Mesenchymal stem cell (in vitro differentiated cells and primary cell): ENCODE measurements around the gene SKOR1.

Experiments used
- DNase-seq: peaks from one replicate; pipeline ENCODE4 v3.0.0-alpha.2; 2013
- H2AFZ ChIP-seq: one replicate; pipeline ENCODE4 v1.6.1; 2013; ENCODE audit warnings: low read depth, mild to moderate bottlenecking, control low read depth, inconsistent platforms, low read length, moderate library complexity
- H2AK5ac ChIP-seq: 2 replicates; pipeline ENCODE4 v1.6.1; 2013; ENCODE audit warnings: low read length, moderate library complexity, mild to moderate bottlenecking, inconsistent platforms; ENCODE audit not compliant: severe bottlenecking
- H2BK120ac ChIP-seq: one replicate; pipeline ENCODE4 v1.6.1; 2013; ENCODE audit warnings: low read depth, mild to moderate bottlenecking, inconsistent platforms, low read length, moderate library complexity
- H2BK12ac ChIP-seq, 2 experiments: one replicate each; pipeline ENCODE4 v1.6.1; 2013; ENCODE audit warnings: inconsistent platforms in 2 of 2, low read length in 2 of 2, mild to moderate bottlenecking in 2 of 2, moderate library complexity in 2 of 2, control low read depth in 1 of 2
- H2BK15ac ChIP-seq: one replicate; pipeline ENCODE4 v1.6.1; 2013; ENCODE audit warnings: mild to moderate bottlenecking, low read depth, inconsistent platforms; ENCODE audit not compliant: poor library complexity, severe bottlenecking
- H2BK5ac ChIP-seq: 2 replicates; pipeline ENCODE4 v1.6.1; 2013; ENCODE audit warnings: low read depth, mild to moderate bottlenecking, low read length, control low read depth, inconsistent platforms; ENCODE audit not compliant: poor library complexity, severe bottlenecking
- H3K14ac ChIP-seq, 2 experiments: one replicate each; pipeline ENCODE4 v1.6.1; 2013; ENCODE audit warnings: inconsistent platforms in 2 of 2, low read length in 2 of 2, control low read depth in 1 of 2, mild to moderate bottlenecking in 1 of 2, moderate library complexity in 1 of 2
- H3K18ac ChIP-seq, 2 experiments: one replicate each; pipeline ENCODE4 v1.6.1; 2013; ENCODE audit warnings: inconsistent platforms in 2 of 2, low read length in 2 of 2, control low read depth in 1 of 2, low read depth in 1 of 2, mild to moderate bottlenecking in 1 of 2
- H3K23ac ChIP-seq, 2 experiments: one replicate each; pipeline ENCODE4 v1.6.1; 2013; ENCODE audit warnings: inconsistent platforms in 2 of 2, low read length in 2 of 2, mild to moderate bottlenecking in 2 of 2, moderate library complexity in 2 of 2, control low read depth in 1 of 2
- H3K27ac ChIP-seq: 2 replicates; pipeline ENCODE4 v1.5.1; 2013; ENCODE audit warnings: mild to moderate bottlenecking, moderate library complexity, low read length, control low read depth, inconsistent platforms; ENCODE audit not compliant: poor library complexity, severe bottlenecking
- H3K27me3 ChIP-seq, 2 experiments: 2 replicates each; pipeline versions ENCODE4 v1.6.1 to v1.7.0; 2013; ENCODE audit warnings: low read length in 2 of 2, mild to moderate bottlenecking in 2 of 2, moderate library complexity in 2 of 2, control low read depth in 1 of 2, inconsistent platforms in 1 of 2; ENCODE audit not compliant: control insufficient read depth in 1 of 2, insufficient read depth in 1 of 2
- H3K36me3 ChIP-seq, 2 experiments: 2 replicates each; pipeline versions ENCODE4 v1.6.1 to v1.7.0; 2013; ENCODE audit warnings: low read length in 2 of 2, control low read depth in 1 of 2, inconsistent platforms in 1 of 2, low read depth in 1 of 2, mild to moderate bottlenecking in 1 of 2; ENCODE audit not compliant: insufficient read depth in 2 of 2, control insufficient read depth in 1 of 2
- H3K4ac ChIP-seq, 2 experiments: one replicate each; pipeline ENCODE4 v1.6.1; 2013; ENCODE audit warnings: inconsistent platforms in 2 of 2, low read length in 2 of 2, mild to moderate bottlenecking in 2 of 2, moderate library complexity in 2 of 2, control low read depth in 1 of 2, low read depth in 1 of 2
- H3K4me1 ChIP-seq: 2 replicates; pipeline ENCODE4 v1.6.1; 2013; ENCODE audit warnings: low read depth, low read length, control low read depth; ENCODE audit not compliant: control insufficient read depth, insufficient read depth
- H3K4me2 ChIP-seq: 2 replicates; pipeline ENCODE4 v1.6.1; 2013; ENCODE audit warnings: low read length, mild to moderate bottlenecking, inconsistent platforms; ENCODE audit not compliant: poor library complexity, severe bottlenecking
- H3K4me3 ChIP-seq, 2 experiments: 2 replicates each; pipeline versions ENCODE4 v1.5.1 to v1.7.0; 2013; ENCODE audit warnings: low read length in 2 of 2, mild to moderate bottlenecking in 2 of 2, control low read depth in 1 of 2, low read depth in 1 of 2; ENCODE audit not compliant: insufficient read depth in 1 of 2
- H3K79me1 ChIP-seq: replicated peaks from 2 replicates; pipeline ENCODE4 v1.6.1; 2013; ENCODE audit warnings: mild to moderate bottlenecking, control low read depth, low read length, inconsistent platforms; ENCODE audit not compliant: poor library complexity, severe bottlenecking
- H3K9ac ChIP-seq: 2 replicates; pipeline ENCODE4 v1.7.0; 2013; ENCODE audit warnings: mild to moderate bottlenecking, low read length, moderate library complexity
- H3K9me3 ChIP-seq: 2 replicates; pipeline ENCODE4 v1.7.0; 2013; ENCODE audit warnings: mild to moderate bottlenecking, low read length; ENCODE audit not compliant: control insufficient read depth
- H4K8ac ChIP-seq: one replicate; pipeline ENCODE4 v1.6.1; 2013; ENCODE audit warnings: inconsistent platforms, mild to moderate bottlenecking, low read length, moderate library complexity
- H4K91ac ChIP-seq: one replicate; pipeline ENCODE4 v1.6.1; 2013; ENCODE audit warnings: mild to moderate bottlenecking, low read length, inconsistent platforms
- WGBS: methylation state at CpG from one replicate; pipeline ENCODE4 v1.1.7; 2013; ENCODE audit warnings: mixed read lengths; 5-methylcytosine and 5-hydroxymethylcytosine counted together

Gene SKOR1

DNA sequence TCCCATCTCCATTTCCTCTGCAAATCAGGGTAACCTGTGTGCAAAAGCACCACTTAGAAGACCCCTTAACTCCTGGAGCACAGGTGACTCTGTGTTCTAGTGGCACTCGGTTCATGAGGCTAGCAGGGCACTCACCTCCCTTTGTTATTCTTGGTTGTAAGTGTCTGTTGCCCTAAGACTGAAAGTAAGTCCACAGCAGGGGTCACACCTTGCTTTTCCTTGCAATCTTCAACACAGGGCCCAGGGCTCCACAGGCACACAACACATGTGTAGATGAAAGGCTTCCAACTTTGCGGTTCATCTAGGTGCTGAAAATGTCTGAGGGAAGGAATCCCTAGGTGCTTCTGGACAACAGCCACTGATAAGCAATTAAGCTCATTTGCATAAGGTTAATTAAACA is 11.6 kb downstream of the SKOR1 start:
- H3K4me3 ChIP-seq: no peak overlapping the region
- no peak overlapping the region for H3K4me2 ChIP-seq
- peaks cover 3% of the 10 kb centered on the region for H3K79me1 ChIP-seq
- 33% methylated on average over 1 of the region's 2 CpGs for WGBS
- DNase-seq: no peak
- H2AK5ac ChIP-seq: peak overlapping the region; percentile 68
- no peak overlapping the region for H3K4ac ChIP-seq
- no peak overlapping the region for H2BK120ac ChIP-seq
- H3K14ac ChIP-seq: no peak overlapping the region
- no peak overlapping the region for H2BK15ac ChIP-seq
- no peaks in the 10 kb centered on the region for H3K36me3 ChIP-seq
- peak overlapping the region in 1 of 2 experiments; percentile 44 for H2BK12ac ChIP-seq
- H2AFZ ChIP-seq: no peak overlapping the region
- no peak overlapping the region for H3K9ac ChIP-seq
- no peak overlapping the region for H4K91ac ChIP-seq
- H4K8ac ChIP-seq: no peak overlapping the region
- H3K18ac ChIP-seq: no peak overlapping the region
- no peak overlapping the region for H3K27ac ChIP-seq
- no peak overlapping the region for H2BK5ac ChIP-seq
- no peaks in the 10 kb centered on the region for H3K9me3 ChIP-seq
- peaks cover 29% of the 10 kb centered on the region for H3K4me1 ChIP-seq
- no peak overlapping the region for H3K23ac ChIP-seq
- H3K27me3 ChIP-seq: peaks cover 51 to 57% of the 10 kb centered on the region in 2 experiments

DNA sequence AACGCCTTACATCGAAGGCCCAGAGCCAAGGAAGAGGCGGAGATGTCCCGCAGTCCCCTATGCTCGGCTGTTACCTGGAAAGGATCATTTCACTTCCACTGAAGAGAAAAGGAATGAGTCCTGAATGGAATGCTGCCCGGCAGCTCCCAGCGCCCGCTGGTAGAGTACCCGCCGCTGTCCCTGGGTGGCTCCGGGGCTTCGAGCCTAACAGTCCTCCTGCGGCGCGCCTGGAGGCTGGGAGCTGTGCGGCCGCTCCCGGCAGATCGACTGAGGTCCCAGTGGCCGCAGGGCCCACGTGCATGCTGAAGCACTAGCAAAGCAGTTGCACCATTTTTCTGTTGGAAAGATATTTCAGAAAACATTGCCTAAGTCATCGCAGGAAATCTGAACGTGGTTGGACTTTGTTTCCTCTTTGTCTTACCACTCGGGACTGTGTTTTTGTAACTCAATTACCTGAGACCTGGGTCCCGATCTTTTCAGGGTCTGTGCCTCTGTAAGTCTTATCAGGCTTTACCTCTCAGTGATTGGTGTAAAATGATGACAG is 13.6 kb downstream of the SKOR1 start:
- Histone ChIP-seq H3K4me2 (peak overlapping the region; percentile 79), H2BK120ac (no peak overlapping the region), H4K91ac (no peak overlapping the region), H3K9me3 (no peaks in the 10 kb centered on the region), H3K14ac (no peak overlapping the region), H3K4me1 (peaks cover 27% of the 10 kb centered on the region), H3K4me3 (peak overlapping the region; percentile 39 to 91), H3K9ac (peak overlapping the region; percentile 96), H3K23ac (no peak overlapping the region), H3K27ac (no peak overlapping the region), H2AK5ac (no peak overlapping the region), H2AFZ (no peak overlapping the region), H3K18ac (peak overlapping the region; percentile 34 to 41), H3K36me3 (no peaks in the 10 kb centered on the region), H2BK12ac (no peak overlapping the region), H2BK5ac (peak overlapping the region; percentile 14), H3K4ac (no peak overlapping the region), H2BK15ac (no peak overlapping the region), H4K8ac (peak overlapping the region; percentile 5), H3K79me1 (peaks cover 3% of the 10 kb centered on the region), H3K27me3 (peaks cover 32 to 38% of the 10 kb centered on the region in 2 experiments)
- WGBS: 21% methylated on average over 25 of the region's 25 CpGs
- DNase-seq: peak; percentile 60

DNA sequence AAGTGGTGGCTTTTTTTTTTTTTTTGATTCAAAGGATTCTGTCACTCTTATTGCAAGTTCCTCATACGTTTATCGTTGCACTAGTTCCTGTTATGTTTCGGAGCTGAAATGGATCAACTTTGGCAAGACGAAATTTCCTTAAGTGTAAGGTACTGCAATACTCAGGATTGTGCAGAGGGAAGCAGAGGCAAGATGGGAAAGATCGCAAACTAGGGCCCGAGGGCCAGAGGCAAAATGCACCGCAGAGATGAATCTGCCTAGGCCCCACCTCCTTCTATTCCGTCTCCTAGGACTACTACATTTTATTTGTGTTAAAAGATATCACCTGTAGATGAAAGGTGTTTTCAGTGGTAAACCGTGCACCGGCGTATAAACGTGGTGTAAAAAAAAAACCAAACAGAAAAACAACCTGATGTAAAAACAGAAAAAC is 14.2 kb downstream of the SKOR1 start:
- Histone ChIP-seq H2AFZ (no peak overlapping the region), H2BK12ac (no peak overlapping the region), H3K27ac (peak overlapping the region; percentile 9), H3K27me3 (peaks cover 26 to 31% of the 10 kb centered on the region in 2 experiments), H2BK5ac (no peak overlapping the region), H3K4me3 (peak overlapping the region in 1 of 2 experiments; percentile 91), H4K8ac (no peak overlapping the region), H3K14ac (no peak overlapping the region), H3K9ac (peak overlapping the region; percentile 96), H2BK120ac (no peak overlapping the region), H3K36me3 (no peaks in the 10 kb centered on the region), H3K23ac (no peak overlapping the region), H3K4me2 (peak overlapping the region; percentile 41), H3K79me1 (peaks cover 3% of the 10 kb centered on the region), H4K91ac (no peak overlapping the region), H2BK15ac (no peak overlapping the region), H3K4ac (no peak overlapping the region), H3K18ac (no peak overlapping the region), H2AK5ac (no peak overlapping the region), H3K4me1 (peaks cover 28% of the 10 kb centered on the region), H3K9me3 (no peaks in the 10 kb centered on the region)
- DNase-seq: peak; percentile 65
- 21% methylated on average over 8 of the region's 12 CpGs for WGBS

DNA sequence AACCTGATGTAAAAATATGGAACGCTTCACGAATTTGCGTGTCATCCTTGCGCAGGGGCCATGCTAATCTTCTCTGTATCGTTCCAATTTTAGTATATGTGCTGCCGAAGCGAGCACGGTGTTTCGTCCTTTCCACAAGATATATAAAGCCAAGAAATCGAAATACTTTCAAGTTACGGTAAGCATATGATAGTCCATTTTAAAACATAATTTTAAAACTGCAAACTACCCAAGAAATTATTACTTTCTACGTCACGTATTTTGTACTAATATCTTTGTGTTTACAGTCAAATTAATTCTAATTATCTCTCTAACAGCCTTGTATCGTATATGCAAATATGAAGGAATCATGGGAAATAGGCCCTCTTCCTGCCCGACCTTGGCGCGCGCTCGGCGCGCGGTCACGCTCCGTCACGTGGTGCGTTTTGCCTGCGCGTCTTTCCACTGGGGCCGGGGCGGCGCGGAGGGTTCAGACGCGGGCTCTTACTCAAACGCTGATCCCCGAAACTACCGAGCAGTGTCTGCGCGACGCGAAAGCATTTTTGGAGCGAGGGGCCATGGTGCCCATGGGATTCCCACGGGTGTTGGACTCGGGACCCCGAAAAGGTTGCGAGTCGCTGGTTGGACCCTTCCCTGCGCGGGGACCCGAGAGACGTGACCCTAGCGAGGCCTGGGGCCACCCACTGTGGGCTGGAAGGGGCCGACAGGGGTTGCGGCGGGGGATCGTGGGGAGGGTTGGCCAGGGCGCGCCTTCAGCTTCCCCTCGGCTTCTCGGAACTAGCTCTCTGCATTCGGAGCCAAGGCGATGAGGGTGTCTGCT is 14.8 kb downstream of the SKOR1 start, which contains the start of gene RNU6-1:
Gene RNU6-1, minus strand, starts transcription at position 117 of the 820 bp plus-strand sequence.
- DNase-seq: peak; percentile 93
- peak within 1 kb of the TSS; percentile 85 for H4K91ac ChIP-seq
- peak within 1 kb of the TSS; percentile 96 for H3K9ac ChIP-seq
- H3K27me3 ChIP-seq: peaks cover 20 to 25% of the 10 kb centered on the region in 2 experiments
- H3K23ac ChIP-seq: no peak within 1 kb of the TSS
- H3K4me2 ChIP-seq: peak within 1 kb of the TSS; percentile 92
- H4K8ac ChIP-seq: peak within 1 kb of the TSS; percentile 33
- H3K4me3 ChIP-seq: peak within 1 kb of the TSS; percentile 81 to 91
- peak within 1 kb of the TSS; percentile 87 for H2BK5ac ChIP-seq
- no peaks in the 10 kb centered on the region for H3K36me3 ChIP-seq
- H3K9me3 ChIP-seq: no peaks in the 10 kb centered on the region
- peaks cover 3% of the 10 kb centered on the region for H3K79me1 ChIP-seq
- H2AFZ ChIP-seq: peak within 1 kb of the TSS; percentile 79
- 1% methylated on average over 55 of the region's 62 CpGs for WGBS
- peaks cover 22% of the 10 kb centered on the region for H3K4me1 ChIP-seq
- peak within 1 kb of the TSS; percentile 66 for H2BK15ac ChIP-seq
- H3K14ac ChIP-seq: peak within 1 kb of the TSS in 1 of 2 experiments; percentile 95
- no peak within 1 kb of the TSS for H2AK5ac ChIP-seq
- peak within 1 kb of the TSS in 1 of 2 experiments; percentile 76 for H2BK12ac ChIP-seq
- H2BK120ac ChIP-seq: no peak within 1 kb of the TSS
- H3K27ac ChIP-seq: peak within 1 kb of the TSS; percentile 81
- H3K18ac ChIP-seq: peak within 1 kb of the TSS; percentile 93 to 99
- H3K4ac ChIP-seq: peak within 1 kb of the TSS; percentile 20 to 75
